IPS-15b (cell line): ENCODE data around the gene GNAT1.

ENCODE experiments used
- H3K27me3 ChIP-seq: one replicate; pipeline ENCODE4 v1.6.1; 2013; ENCODE audit warnings: low read length; ENCODE audit not compliant: control insufficient read depth, insufficient read depth
- H3K36me3 ChIP-seq: one replicate; pipeline ENCODE4 v1.6.1; 2013; ENCODE audit warnings: low read length; ENCODE audit not compliant: control insufficient read depth, insufficient read depth
- H3K4me1 ChIP-seq: one replicate; pipeline ENCODE4 v1.6.1; 2013; ENCODE audit warnings: mild to moderate bottlenecking, low read length; ENCODE audit not compliant: control insufficient read depth, insufficient read depth
- H3K4me3 ChIP-seq: one replicate; pipeline ENCODE4 v1.5.1; 2013; ENCODE audit warnings: low read depth, low read length
- H3K9ac ChIP-seq: one replicate; pipeline ENCODE4 v1.6.1; 2013; ENCODE audit warnings: low read depth, mild to moderate bottlenecking, low read length
- H3K9me3 ChIP-seq: one replicate; pipeline ENCODE4 v1.6.1; 2013; ENCODE audit warnings: mild to moderate bottlenecking, low read length; ENCODE audit not compliant: control insufficient read depth, insufficient read depth

GNAT1 gene

GRCh38 chr3:50196253-50196801, 4.9 kb downstream of the GNAT1 start:
- H3K9me3 ChIP-seq, result no peaks in the 10 kb centered on the region
- H3K4me1 ChIP-seq, result no peaks in the 10 kb centered on the region
- H3K27me3 ChIP-seq, result peaks cover 6% of the 10 kb centered on the region
- no peak overlapping the region for H3K4me3 ChIP-seq
- H3K36me3 ChIP-seq, result no peaks in the 10 kb centered on the region
- no peak overlapping the region for H3K9ac ChIP-seq

GRCh38 chr3:50201573-50202315, 10.3 kb downstream of the GNAT1 start:
- H3K4me1 ChIP-seq, result no peaks in the 10 kb centered on the region
- no peaks in the 10 kb centered on the region for H3K9me3 ChIP-seq
- no peak overlapping the region for H3K4me3 ChIP-seq
- H3K36me3 ChIP-seq, result no peaks in the 10 kb centered on the region
- H3K9ac ChIP-seq, result no peak overlapping the region
- peaks cover 20% of the 10 kb centered on the region for H3K27me3 ChIP-seq

DNA sequence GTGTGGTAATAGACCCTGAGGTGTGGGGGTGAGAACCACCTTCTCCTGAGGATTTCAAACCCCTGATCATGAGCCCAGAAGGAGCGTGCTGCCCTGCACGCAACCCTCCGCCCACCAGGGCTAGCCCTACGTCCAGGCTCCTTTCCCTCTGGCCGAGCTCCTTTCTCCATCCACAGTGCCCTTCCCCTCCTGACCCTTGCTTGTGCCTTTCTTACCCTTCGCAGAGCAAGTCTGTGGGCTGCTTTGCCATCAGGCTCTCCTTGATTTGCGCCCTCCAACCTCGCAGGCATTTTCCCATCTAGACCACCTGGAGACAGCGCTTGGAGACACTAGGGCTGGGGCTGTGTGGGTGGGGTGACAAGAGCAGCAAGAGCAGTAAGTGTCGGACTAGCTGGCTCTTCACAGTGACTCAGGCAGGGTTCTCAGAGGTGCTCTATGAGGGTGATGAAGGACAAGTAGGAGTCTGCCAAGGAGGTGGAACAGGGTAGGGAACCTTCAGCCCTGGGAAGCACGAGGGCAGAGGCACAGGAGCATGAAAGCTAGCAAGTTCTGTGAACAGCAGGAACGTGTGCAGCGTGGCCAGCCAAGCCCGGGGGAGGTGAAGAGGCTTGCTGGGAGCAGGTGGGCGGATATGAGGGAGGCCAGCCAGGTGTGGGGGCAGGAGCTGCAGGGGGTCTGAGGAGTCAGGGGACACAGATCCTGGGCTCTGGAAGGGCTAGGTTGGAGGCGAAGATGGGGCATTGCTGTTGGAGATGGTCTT, 11.1 kb downstream of the GNAT1 start:
- Histone ChIP-seq H3K4me1 (no peaks in the 10 kb centered on the region), H3K27me3 (peaks cover 22% of the 10 kb centered on the region), H3K36me3 (no peaks in the 10 kb centered on the region), H3K9ac (no peak overlapping the region), H3K4me3 (no peak overlapping the region), H3K9me3 (no peaks in the 10 kb centered on the region)

GRCh38 chr3:50203113-50203808, 11.9 kb downstream of the GNAT1 start:
- H3K9me3 ChIP-seq, result no peaks in the 10 kb centered on the region
- H3K27me3 ChIP-seq, result peaks cover 22% of the 10 kb centered on the region
- H3K9ac ChIP-seq, result no peak overlapping the region
- H3K4me3 ChIP-seq, result no peak overlapping the region
- H3K36me3 ChIP-seq, result no peaks in the 10 kb centered on the region
- no peaks in the 10 kb centered on the region for H3K4me1 ChIP-seq

GRCh38 chr3:50203809-50204803, 12.7 kb downstream of the GNAT1 start:
- no peaks in the 10 kb centered on the region for H3K9me3 ChIP-seq
- no peaks in the 10 kb centered on the region for H3K36me3 ChIP-seq
- no peaks in the 10 kb centered on the region for H3K4me1 ChIP-seq
- H3K4me3 ChIP-seq, result no peak overlapping the region
- H3K27me3 ChIP-seq, result peaks cover 22% of the 10 kb centered on the region
- H3K9ac ChIP-seq, result no peak overlapping the region

DNA sequence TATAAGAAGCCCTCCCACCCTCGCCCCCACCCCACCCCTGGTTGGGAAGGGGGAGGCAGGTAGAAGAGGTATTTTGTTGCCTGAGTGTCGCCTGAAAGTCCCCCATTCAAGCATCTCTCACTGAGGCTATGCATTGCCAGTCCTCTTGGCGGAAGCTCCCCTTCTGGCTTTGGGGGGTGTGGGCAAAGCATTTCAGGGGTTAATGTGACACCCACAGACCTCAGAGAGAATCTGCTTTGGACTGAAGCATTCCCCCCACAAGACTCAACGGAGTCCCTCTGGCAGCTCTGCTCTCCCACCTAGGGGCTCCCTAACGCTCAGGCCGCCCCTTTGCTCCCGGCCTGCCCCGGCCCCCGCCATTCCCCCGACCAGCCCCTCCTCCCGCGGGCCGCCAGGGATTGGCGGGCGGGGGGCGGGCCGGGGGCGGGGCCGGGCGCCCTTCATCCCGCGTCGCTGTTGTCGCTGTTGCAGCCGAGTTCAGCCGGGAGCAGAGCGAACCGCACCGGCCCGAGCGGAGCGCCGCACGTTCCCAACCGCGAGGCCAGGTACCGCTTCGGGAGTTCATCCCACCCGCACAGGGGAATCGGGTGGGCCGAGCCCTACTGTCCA, 13.5 kb downstream of the GNAT1 start, which contains the start of gene SLC38A3:
Gene SLC38A3, plus strand, starts transcription at position 468 of the 609 bp plus-strand sequence. CDS start 8,929 bp downstream, outside the sequence.
- H3K9me3 ChIP-seq, result no peaks in the 10 kb centered on the region
- H3K9ac ChIP-seq, result no peak within 1 kb of the TSS
- H3K27me3 ChIP-seq, result peaks cover 22% of the 10 kb centered on the region
- peak within 1 kb of the TSS; percentile 56 for H3K4me3 ChIP-seq
- no peaks in the 10 kb centered on the region for H3K4me1 ChIP-seq
- H3K36me3 ChIP-seq, result no peaks in the 10 kb centered on the region

DNA sequence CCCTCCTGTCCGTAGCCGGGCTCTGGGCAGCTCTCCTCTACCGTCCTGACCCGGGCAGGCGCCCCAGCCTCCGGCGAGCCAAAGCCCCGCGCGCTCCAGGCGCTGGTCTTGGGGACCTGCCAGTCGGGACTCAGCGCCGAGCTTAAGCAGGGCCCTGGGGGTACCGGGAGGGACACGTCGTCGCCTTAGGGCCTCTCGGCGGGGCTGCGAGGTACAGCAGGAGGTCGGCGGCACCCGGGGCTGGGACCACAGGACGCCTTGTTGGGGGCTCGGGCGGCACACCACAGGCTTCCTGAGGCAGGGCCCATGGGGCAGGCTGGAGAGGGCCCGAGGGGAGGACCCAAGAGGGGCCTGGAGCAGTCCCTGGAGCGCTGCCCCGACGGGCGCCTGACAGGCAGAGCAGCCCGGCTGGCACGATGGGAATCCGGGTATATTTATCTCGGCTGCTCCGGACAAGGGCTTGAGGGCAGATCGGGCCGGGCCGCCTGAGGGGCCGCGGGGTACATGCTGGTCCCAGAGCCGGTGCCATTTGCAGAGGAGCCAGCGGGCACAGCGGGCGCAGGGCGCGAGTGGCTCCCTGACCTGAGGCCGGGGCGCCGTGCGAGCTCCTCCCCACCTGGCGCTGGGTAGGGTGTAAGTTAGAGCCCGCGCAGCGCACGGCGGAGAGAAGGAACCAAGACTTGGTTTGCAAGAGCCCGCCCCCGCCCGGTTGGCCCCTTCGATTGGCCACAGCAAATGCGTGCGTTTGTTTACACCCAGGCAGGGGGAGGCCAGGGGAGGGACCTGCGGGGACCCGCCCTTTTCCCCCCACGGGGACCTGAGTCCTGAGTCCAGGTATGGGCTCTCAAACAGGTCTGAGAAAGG, 14.2 kb downstream of the GNAT1 start:
- Histone ChIP-seq H3K4me1 (peaks cover under 1% of the 10 kb centered on the region), H3K4me3 (peak overlapping the region; percentile 56), H3K36me3 (no peaks in the 10 kb centered on the region), H3K27me3 (peaks cover 22% of the 10 kb centered on the region), H3K9me3 (no peaks in the 10 kb centered on the region), H3K9ac (no peak overlapping the region)

DNA sequence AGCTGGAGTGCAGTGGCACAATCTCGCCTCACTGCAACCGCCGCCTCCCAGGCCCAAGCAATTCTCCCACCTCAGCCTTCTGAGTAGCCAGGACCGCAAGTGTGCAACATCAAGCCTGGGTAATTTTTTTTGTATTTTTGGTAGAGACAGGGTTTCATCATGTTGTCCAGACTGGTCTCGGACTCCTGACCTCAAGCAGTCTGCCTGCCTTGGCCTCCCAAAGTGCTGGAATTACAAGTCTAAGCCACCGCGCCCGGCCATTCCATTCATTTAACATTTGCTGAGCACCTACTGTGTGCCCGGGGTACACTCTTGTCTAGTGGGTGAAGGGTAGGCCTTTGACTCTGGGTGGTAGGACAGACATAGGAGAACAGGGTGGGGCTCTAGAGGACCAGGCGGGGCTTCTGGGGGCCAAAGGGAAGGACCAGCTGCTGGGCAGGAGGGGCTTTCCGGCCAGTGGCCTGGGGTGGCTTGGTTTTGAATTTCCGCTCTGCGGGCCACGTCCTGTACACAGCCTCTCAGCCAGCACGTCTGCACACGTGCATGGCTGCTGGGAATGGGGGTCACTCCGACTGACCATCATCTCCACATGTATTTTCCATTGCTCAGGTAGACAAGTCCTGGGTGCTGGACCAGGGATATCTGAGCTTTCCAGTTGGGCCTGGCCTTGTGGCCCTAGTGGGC, 16.1 kb downstream of the GNAT1 start:
- Histone ChIP-seq H3K36me3 (no peaks in the 10 kb centered on the region), H3K9ac (no peak overlapping the region), H3K27me3 (peaks cover 22% of the 10 kb centered on the region), H3K4me3 (no peak overlapping the region), H3K4me1 (peaks cover 2% of the 10 kb centered on the region), H3K9me3 (no peaks in the 10 kb centered on the region)

DNA sequence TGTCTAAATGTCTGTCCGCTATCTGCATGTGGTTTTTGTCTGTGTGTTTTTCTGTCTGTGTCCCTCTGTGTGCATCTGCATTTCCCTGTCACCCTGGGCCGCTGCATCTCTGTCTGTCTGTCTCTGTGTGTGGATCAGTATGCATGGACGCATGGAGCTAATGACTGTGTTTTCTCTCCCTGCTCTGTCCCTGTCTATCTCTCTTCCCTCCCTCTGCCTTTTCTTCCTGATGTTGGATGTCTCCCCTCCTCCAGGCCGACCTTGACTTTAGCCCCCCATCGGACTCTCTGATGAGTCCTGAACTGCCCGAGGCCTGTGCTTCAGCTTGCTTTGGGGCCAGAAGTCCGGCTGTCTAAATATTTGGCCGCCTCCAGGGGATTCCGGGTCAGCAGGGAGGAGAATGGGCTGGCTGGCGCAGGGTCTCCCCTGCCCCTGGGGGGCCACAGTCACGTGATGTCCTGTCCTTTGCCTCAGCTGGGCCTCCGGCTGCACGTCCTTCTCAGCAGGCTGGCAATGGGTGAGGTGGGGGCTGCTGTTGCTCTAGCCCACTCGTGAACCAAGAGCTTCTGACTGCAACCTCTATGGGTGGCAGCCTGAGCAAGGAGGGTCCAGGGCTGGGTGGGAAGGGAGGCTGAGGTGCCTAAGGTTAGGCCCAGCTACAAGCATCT, 17.4 kb downstream of the GNAT1 start:
- Histone ChIP-seq H3K36me3 (no peaks in the 10 kb centered on the region), H3K9ac (peak overlapping the region; percentile 16), H3K4me3 (no peak overlapping the region), H3K9me3 (no peaks in the 10 kb centered on the region), H3K27me3 (peaks cover 16% of the 10 kb centered on the region), H3K4me1 (peaks cover 2% of the 10 kb centered on the region)
